WTC11 (cell line): ENCODE results near the gene WWOX.

Experiments used
- CREM ChIP-seq: sonication (generic); formaldehyde crosslinking; IDR thresholded peaks from 2 replicates; pipeline ENCODE4 v1.8.1; 2022; ENCODE audit warnings: mild to moderate bottlenecking, missing genetic modification reagents, moderate library complexity
- CTCF ChIP-seq: fragments of 200-600 bp; IDR thresholded peaks from 2 replicates; pipeline ENCODE4 v1.8.0; 2022; ENCODE audit warnings: antibody characterized with exemption
- E2F1 ChIP-seq: sonication (generic); formaldehyde crosslinking; IDR thresholded peaks from 2 replicates; pipeline ENCODE4 v1.8.0; 2022; ENCODE audit warnings: mild to moderate bottlenecking, missing genetic modification reagents
- ETV6 ChIP-seq: sonication (generic); formaldehyde crosslinking; IDR thresholded peaks from 2 replicates; pipeline ENCODE4 v1.8.1; 2022; ENCODE audit warnings: mild to moderate bottlenecking, missing genetic modification reagents
- SMAD4 ChIP-seq: sonication (generic); formaldehyde crosslinking; IDR thresholded peaks from 2 replicates; pipeline ENCODE4 v1.8.0; 2022; ENCODE audit warnings: mild to moderate bottlenecking, missing genetic modification reagents
- SP1 ChIP-seq: sonication (generic); formaldehyde crosslinking; conservative IDR thresholded peaks from 2 replicates; pipeline ENCODE4 v1.8.1; 2022; ENCODE audit warnings: missing genetic modification reagents

- no peak for TF ChIP-seq CTCF
- TF ChIP-seq CREM (CRISPR knock-in tag), result no peak
- TF ChIP-seq SMAD4 (CRISPR knock-in tag), result no peak
- TF ChIP-seq E2F1 (CRISPR knock-in tag), result no peak
- no peak for TF ChIP-seq ETV6 (CRISPR knock-in tag)
- no peak for TF ChIP-seq SP1 (CRISPR knock-in tag)
These were observed 349.3 kb downstream of the WWOX start for GRCh38 chr16:78448658-78449271.
